ENCODE results near the gene MTMR11.
"Not testable (repeated sequence)": the region's sequence is repeated elsewhere in the genome, so short reads cannot be mapped to it uniquely, and the experiment has no call there.

Gene MTMR11

GRCh38 chr1:149940427-149940826 lies 3.7 kb upstream of the MTMR11 start:
- H4K20me1 ChIP-seq (ENCODE audit: insufficient read depth, low read length, poor library complexity, severe bottlenecking): no peaks in the 10 kb centered on the region
- H3K9me2 ChIP-seq (replicated peaks; ENCODE audit: low read depth, low read length): no peaks in the 10 kb centered on the region
- no peak overlapping the region for H3K9ac ChIP-seq (ENCODE audit: low read depth, low read length, poor library complexity, severe bottlenecking)
- H3K79me2 ChIP-seq (ENCODE audit: insufficient read depth, low read length): no peaks in the 10 kb centered on the region
- H3K27me3 ChIP-seq (ENCODE audit: insufficient read depth, low read length, poor library complexity, severe bottlenecking): no peaks in the 10 kb centered on the region
- no peaks in the 10 kb centered on the region for H3K9me3 ChIP-seq (ENCODE audit: insufficient read depth, low read depth, low read length)
- no peak overlapping the region for H2AFZ ChIP-seq (ENCODE audit: low read length)
- no peak overlapping the region for H3K4me3 ChIP-seq (ENCODE audit: low read length, poor library complexity, severe bottlenecking)
- H3K4me1 ChIP-seq (ENCODE audit: insufficient read depth, low read length, poor library complexity, severe bottlenecking): peaks cover 25% of the 10 kb centered on the region
- TF ChIP-seq CTCF (conservative IDR thresholded peaks at IDR 0.05; ENCODE audit: low read length) (no peak), EZH2phosphoT487 (IDR thresholded peaks at IDR 0.05; ENCODE audit: borderline replicate concordance) (no peak)
- H3K4me2 ChIP-seq (ENCODE audit: low read depth, low read length, poor library complexity, severe bottlenecking): no peak overlapping the region
- H3K36me3 ChIP-seq (ENCODE audit: insufficient read depth, low read length): no peaks in the 10 kb centered on the region
- H3F3A ChIP-seq (ENCODE audit: low read depth): no peaks in the 10 kb centered on the region

GRCh38 chr1:149938668-149939003 lies 2.0 kb upstream of the MTMR11 start:
- not testable (repeated sequence) for H3K9me2 ChIP-seq (replicated peaks; ENCODE audit: low read depth, low read length); H3F3A ChIP-seq (ENCODE audit: low read depth); H3K36me3 ChIP-seq (ENCODE audit: insufficient read depth, low read length); H3K9me3 ChIP-seq (ENCODE audit: insufficient read depth, low read depth, low read length); H4K20me1 ChIP-seq (ENCODE audit: insufficient read depth, low read length, poor library complexity, severe bottlenecking); H3K79me2 ChIP-seq (ENCODE audit: insufficient read depth, low read length); H3K27me3 ChIP-seq (ENCODE audit: insufficient read depth, low read length, poor library complexity, severe bottlenecking)
- H3K4me3 ChIP-seq (ENCODE audit: low read length, poor library complexity, severe bottlenecking): peak overlapping the region; percentile 55
- H2AFZ ChIP-seq (ENCODE audit: low read length): peak overlapping the region; percentile 25; the same call in 1 of the 2 replicates
- H3K4me1 ChIP-seq (ENCODE audit: insufficient read depth, low read length, poor library complexity, severe bottlenecking): peaks cover 25% of the 10 kb centered on the region
- peak overlapping the region; percentile 7 for H3K9ac ChIP-seq (ENCODE audit: low read depth, low read length, poor library complexity, severe bottlenecking)
- H3K4me2 ChIP-seq (ENCODE audit: low read depth, low read length, poor library complexity, severe bottlenecking): peak overlapping the region; percentile 67

DNA sequence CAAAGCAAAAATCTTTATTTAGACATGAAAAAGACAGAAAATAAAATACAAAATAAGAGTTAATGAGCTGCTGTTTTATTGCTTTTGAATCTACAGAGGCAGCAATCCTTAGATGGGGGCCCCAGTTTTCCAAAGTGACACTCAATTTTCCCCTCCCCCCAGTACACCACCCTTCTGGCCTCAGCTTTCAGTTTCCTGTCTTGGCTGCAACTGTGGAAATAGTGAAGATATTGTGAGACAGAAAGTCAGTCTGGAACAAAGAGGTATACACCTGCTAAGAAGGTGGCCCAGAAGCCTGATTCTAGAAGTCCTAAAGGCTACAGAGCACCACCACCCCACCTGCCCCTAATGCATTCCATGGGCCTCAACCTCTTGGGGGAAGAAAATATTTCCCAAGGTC lies 1.1 kb upstream of the MTMR11 start:
- H3K36me3 ChIP-seq (ENCODE audit: insufficient read depth, low read length): no peaks in the 10 kb centered on the region
- TF ChIP-seq CTCF (conservative IDR thresholded peaks at IDR 0.05; ENCODE audit: low read length) (no peak), EZH2phosphoT487 (IDR thresholded peaks at IDR 0.05; ENCODE audit: borderline replicate concordance) (no peak)
- H3F3A ChIP-seq (ENCODE audit: low read depth): no peaks in the 10 kb centered on the region
- H4K20me1 ChIP-seq (ENCODE audit: insufficient read depth, low read length, poor library complexity, severe bottlenecking): no peaks in the 10 kb centered on the region
- no peaks in the 10 kb centered on the region for H3K9me2 ChIP-seq (replicated peaks; ENCODE audit: low read depth, low read length)
- H3K4me2 ChIP-seq (ENCODE audit: low read depth, low read length, poor library complexity, severe bottlenecking): peak overlapping the region; percentile 69
- no peaks in the 10 kb centered on the region for H3K27me3 ChIP-seq (ENCODE audit: insufficient read depth, low read length, poor library complexity, severe bottlenecking)
- H3K4me1 ChIP-seq (ENCODE audit: insufficient read depth, low read length, poor library complexity, severe bottlenecking): peaks cover 25% of the 10 kb centered on the region
- no peaks in the 10 kb centered on the region for H3K79me2 ChIP-seq (ENCODE audit: insufficient read depth, low read length)
- H3K4me3 ChIP-seq (ENCODE audit: low read length, poor library complexity, severe bottlenecking): peak overlapping the region; percentile 54
- H3K9ac ChIP-seq (ENCODE audit: low read depth, low read length, poor library complexity, severe bottlenecking): peak overlapping the region; percentile 67
- H2AFZ ChIP-seq (ENCODE audit: low read length): peak overlapping the region; percentile 47
- no peaks in the 10 kb centered on the region for H3K9me3 ChIP-seq (ENCODE audit: insufficient read depth, low read depth, low read length)

- no peaks in the 10 kb centered on the region for H3K36me3 ChIP-seq (ENCODE audit: insufficient read depth, low read length)
- H3K4me3 ChIP-seq (ENCODE audit: low read length, poor library complexity, severe bottlenecking): peak overlapping the region; percentile 54
- no peaks in the 10 kb centered on the region for H3K27me3 ChIP-seq (ENCODE audit: insufficient read depth, low read length, poor library complexity, severe bottlenecking)
- no peaks in the 10 kb centered on the region for H3K9me2 ChIP-seq (replicated peaks; ENCODE audit: low read depth, low read length)
- H3K9ac ChIP-seq (ENCODE audit: low read depth, low read length, poor library complexity, severe bottlenecking): peak overlapping the region; percentile 67
- H3K4me2 ChIP-seq (ENCODE audit: low read depth, low read length, poor library complexity, severe bottlenecking): peak overlapping the region; percentile 69
- H3K4me1 ChIP-seq (ENCODE audit: insufficient read depth, low read length, poor library complexity, severe bottlenecking): peaks cover 25% of the 10 kb centered on the region
- TF ChIP-seq CTCF (conservative IDR thresholded peaks at IDR 0.05; ENCODE audit: low read length) (no peak), EZH2phosphoT487 (IDR thresholded peaks at IDR 0.05; ENCODE audit: borderline replicate concordance) (no peak)
- H3K79me2 ChIP-seq (ENCODE audit: insufficient read depth, low read length): no peaks in the 10 kb centered on the region
- no peaks in the 10 kb centered on the region for H3K9me3 ChIP-seq (ENCODE audit: insufficient read depth, low read depth, low read length)
- H4K20me1 ChIP-seq (ENCODE audit: insufficient read depth, low read length, poor library complexity, severe bottlenecking): no peaks in the 10 kb centered on the region
- H2AFZ ChIP-seq (ENCODE audit: low read length): peak overlapping the region; percentile 47
- H3F3A ChIP-seq (ENCODE audit: low read depth): no peaks in the 10 kb centered on the region
Measured at GRCh38 chr1:149936992-149937705, 470 bp upstream of the MTMR11 start.
